D721Med (cell line): ENCODE measurements around the gene NSMCE1.

Source experiments
- DNase-seq: peaks from one replicate; pipeline ENCODE4 v3.0.0; 2011; ENCODE audit warnings: low spot score; ENCODE audit not compliant: insufficient read length
- FAIRE-seq: peaks from 2 replicates; lab custom pipeline; 2011; peaks lifted over from hg19 to GRCh38; lab: Jason Lieb, UNC
- TF ChIP-seq, protein P1 (sequence below): IDR thresholded peaks from 2 replicates; pipeline ENCODE4 v1.5.1; 2012; ENCODE audit warnings: mild to moderate bottlenecking, control low read depth; ENCODE audit not compliant: insufficient read depth; ENCODE audit errors: missing control alignments

The NSMCE1 gene

DNA sequence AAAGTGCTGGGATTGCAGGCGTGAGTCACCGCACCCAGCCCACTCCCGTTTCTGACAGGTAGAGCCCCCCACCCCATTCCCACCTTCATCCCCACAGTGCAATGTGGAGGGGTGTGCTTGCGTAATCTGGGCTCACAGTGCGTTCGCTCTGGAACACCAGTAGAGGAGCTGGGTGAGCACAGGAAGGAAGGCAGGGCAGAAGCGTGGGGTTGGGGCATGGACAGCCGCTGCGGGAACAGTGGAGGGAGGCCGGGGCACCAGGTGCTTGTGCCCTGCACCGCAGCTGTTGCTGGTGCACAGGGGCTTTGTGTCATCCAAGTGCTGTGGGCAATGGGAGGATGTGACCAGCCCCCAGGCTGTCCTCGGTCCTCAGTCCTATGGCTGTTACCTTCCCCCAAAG is 40.5 kb downstream of the NSMCE1 start:
- no peak for DNase-seq
- FAIRE-seq: no peak
- TF ChIP-seq, protein P1, sequence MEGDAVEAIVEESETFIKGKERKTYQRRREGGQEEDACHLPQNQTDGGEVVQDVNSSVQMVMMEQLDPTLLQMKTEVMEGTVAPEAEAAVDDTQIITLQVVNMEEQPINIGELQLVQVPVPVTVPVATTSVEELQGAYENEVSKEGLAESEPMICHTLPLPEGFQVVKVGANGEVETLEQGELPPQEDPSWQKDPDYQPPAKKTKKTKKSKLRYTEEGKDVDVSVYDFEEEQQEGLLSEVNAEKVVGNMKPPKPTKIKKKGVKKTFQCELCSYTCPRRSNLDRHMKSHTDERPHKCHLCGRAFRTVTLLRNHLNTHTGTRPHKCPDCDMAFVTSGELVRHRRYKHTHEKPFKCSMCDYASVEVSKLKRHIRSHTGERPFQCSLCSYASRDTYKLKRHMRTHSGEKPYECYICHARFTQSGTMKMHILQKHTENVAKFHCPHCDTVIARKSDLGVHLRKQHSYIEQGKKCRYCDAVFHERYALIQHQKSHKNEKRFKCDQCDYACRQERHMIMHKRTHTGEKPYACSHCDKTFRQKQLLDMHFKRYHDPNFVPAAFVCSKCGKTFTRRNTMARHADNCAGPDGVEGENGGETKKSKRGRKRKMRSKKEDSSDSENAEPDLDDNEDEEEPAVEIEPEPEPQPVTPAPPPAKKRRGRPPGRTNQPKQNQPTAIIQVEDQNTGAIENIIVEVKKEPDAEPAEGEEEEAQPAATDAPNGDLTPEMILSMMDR: no peak

DNA sequence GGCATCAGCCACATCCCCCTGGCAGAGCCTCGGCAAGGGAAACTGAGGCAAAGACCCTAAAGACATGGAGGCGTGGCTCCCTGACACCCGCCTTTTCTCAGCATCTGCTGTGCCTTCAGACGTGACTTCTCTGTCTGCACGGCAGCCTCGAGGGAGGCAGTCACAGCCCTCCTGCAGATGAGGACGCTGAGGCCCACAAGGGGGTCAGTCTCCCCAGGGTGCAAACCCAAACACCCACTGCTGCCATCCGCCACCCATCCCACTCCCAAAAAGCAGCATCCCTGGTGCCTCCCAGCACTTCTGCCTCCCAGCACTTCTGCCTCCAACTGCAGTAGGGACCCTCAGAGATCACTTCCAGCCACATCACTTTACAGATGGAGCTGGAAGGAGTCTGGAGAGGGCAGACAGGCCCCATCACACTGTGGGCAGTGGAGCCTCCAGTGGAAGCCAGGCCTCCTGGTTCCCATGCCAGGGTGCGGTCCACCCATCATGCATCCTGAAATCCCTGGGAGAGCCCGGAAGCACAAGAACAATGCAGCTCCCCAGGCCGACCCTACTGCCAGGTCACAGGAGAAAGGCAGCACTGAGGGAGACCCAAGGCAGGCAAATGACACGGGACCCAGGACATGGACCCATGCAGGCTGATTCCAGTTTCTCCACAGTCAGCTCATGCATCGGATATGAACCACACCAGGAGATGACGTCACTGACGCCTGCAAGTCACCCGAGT is 41.4 kb downstream of the NSMCE1 start:
- TF ChIP-seq, protein P1: no peak
- no peak for DNase-seq
- FAIRE-seq: no peak

DNA sequence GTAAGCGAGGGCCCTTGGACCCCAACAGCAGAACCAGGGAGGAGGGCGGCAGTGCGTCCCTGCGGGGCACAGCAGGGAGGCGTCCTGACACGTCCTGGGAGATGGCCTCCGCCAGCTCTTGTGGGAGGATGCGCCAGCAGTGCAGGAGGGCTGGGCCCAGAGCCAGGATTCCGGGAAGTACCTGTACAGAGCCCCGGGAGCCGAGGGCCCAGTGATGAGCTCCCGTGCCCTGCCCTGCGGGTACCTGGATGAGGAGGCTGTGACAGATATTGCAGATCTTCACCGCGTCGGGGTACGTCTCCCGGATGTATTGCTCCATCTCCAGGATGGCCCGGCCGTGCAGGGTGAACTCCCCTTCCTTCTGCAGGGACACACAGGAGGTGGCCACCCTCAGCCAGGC is 42.1 kb downstream of the NSMCE1 start:
- FAIRE-seq (no peak), DNase-seq (no peak)
- TF ChIP-seq, protein P1: no peak

DNA sequence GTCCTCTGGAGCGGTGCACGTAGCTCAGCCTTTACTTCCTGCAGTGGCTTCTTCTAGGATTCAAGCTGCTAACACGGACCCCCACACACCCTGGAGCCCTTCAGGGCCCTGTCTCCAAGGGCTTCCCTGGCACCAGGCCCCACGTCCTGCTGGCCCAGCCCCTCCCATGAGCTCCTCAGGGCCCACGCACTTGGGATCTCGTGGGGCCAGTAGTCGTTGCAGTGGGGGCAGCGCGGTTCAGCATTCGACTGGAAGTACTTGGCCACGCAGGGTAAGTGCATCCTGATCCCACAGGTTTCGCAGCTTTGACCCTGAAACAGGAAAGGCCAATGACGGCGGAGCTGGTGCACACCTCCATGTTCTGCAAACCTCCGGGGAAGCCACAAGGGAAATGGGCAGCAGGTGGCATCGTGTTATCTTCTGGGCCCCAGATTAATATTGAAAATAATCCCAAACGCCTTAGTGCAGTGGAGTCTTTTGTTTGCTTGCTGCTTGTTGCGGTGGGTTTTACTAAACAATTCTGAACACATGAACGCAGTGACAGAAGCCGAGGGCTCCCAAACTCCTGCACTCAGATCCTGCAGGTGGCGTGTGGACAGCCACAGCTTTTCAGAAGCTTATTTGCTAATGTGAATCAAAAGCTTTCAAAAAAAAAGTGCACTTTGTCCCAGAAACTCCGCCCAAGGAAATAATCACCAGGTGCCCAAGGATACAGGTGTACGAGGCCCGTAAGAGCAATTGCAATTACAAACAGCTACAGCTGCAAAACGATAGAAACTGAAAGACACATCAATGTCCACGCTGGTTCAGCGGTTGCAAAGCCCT is 42.8 kb downstream of the NSMCE1 start:
- TF ChIP-seq, protein P1: no peak
- no peak for FAIRE-seq
- peak; percentile 60 for DNase-seq

GRCh38 chr16:27224741-27225300 is 43.8 kb downstream of the NSMCE1 start:
- DNase-seq (no peak), FAIRE-seq (no peak)
- TF ChIP-seq, protein P1: no peak

- DNase-seq: no peak
- TF ChIP-seq, protein P1: no peak
- FAIRE-seq: no peak
Measured at GRCh38 chr16:27224271-27224737, 44.3 kb downstream of the NSMCE1 start.

DNA sequence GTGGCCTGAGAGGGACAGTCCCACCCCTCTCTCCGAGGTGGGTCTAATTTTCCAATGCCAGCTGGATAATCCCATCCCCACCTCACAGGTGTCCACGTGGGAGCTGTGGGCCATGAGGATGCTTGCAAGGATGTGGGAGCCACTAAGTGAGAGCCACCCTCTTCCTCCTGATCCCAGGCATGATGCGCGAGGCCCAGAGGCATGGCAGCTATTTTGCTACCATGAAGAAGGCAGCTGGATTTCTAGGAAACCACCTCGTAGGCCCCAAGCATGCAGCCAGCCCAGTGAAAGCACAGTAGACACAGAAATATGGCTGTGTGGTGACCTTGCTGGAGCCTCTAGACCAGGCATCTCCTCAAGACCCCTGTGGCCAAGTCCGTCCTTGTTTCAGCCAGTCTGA is 44.9 kb downstream of the NSMCE1 start:
- TF ChIP-seq, protein P1: no peak
- no peak for FAIRE-seq
- no peak for DNase-seq
